ENCODE measurements around the gene MOGAT1. TPM values are rescaled to one million over a fixed set of nuclear protein-coding genes. Genes with fewer than 3 reads are reported as not detected.
"Not testable (repeated sequence)": the region's sequence is repeated elsewhere in the genome, so short reads cannot be mapped to it uniquely, and the experiment has no call there.

The MOGAT1 gene
- total and polyA plus RNA-seq, 3 donors from 2014 or later = not detected

GRCh38 chr2:222713002-222713401 lies 41.5 kb downstream of the MOGAT1 start:
- no peak for DNase-seq
- H3K9me3 ChIP-seq = no peaks in the 10 kb centered on the region
- TF ChIP-seq POLR2A (IDR thresholded peaks at IDR 0.05) (no peak), CTCF (IDR thresholded peaks at IDR 0.05) (no peak)
- 76 to 83% methylated on average over 3 of the region's 3 CpGs for WGBS, 2 donors
- H3K36me3 ChIP-seq (ENCODE audit: low read depth, missing control alignments) = no peaks in the 10 kb centered on the region
- no peak overlapping the region for H3K27ac ChIP-seq
- H3K4me3 ChIP-seq = no peak overlapping the region
- intact Hi-C loops (cut with DNase I; ENCODE audit: low total_unique reads) = no loop called here
- no peaks in the 10 kb centered on the region for H3K4me1 ChIP-seq
- H3K27me3 ChIP-seq = no peaks in the 10 kb centered on the region

GRCh38 chr2:222714361-222715241 lies 43.1 kb downstream of the MOGAT1 start:
- Histone ChIP-seq H3K4me3 (no peak overlapping the region), H3K27me3 (no peaks in the 10 kb centered on the region), H3K36me3 (ENCODE audit: low read depth, missing control alignments) (no peaks in the 10 kb centered on the region), H3K4me1 (no peaks in the 10 kb centered on the region), H3K27ac (peak overlapping the region; percentile 23 to 67), H3K9me3 (no peaks in the 10 kb centered on the region)
- intact Hi-C loops (cut with DNase I; ENCODE audit: low total_unique reads) = no loop called here
- 48 to 55% methylated on average over 7 of the region's 7 CpGs for WGBS, 2 donors
- TF ChIP-seq POLR2A (IDR thresholded peaks at IDR 0.05) = no peak
- TF ChIP-seq CTCF (IDR thresholded peaks at IDR 0.05) = no peak
- peak; percentile 31 for DNase-seq

- intact Hi-C loops (cut with DNase I; ENCODE audit: low total_unique reads) = no loop called here
- DNase-seq = no peak
- WGBS, 2 donors = 66 to 70% methylated on average over 9 of the region's 9 CpGs
Observed at GRCh38 chr2:222715742-222716141, 44.3 kb downstream of the MOGAT1 start.

GRCh38 chr2:222719787-222720186 lies 48.3 kb downstream of the MOGAT1 start:
- intact Hi-C loops (cut with DNase I; ENCODE audit: low total_unique reads); H3K27me3 ChIP-seq; H3K4me1 ChIP-seq; DNase-seq; H3K27ac ChIP-seq; H3K36me3 ChIP-seq (ENCODE audit: low read depth, missing control alignments); H3K9me3 ChIP-seq; H3K4me3 ChIP-seq: not testable (repeated sequence)
- 91 to 100% methylated on average over 1 of the region's 1 CpG for WGBS, 2 donors

More at GRCh38 chr2:222715742-222716141, 44.3 kb downstream of the MOGAT1 start:
- H3K4me3 ChIP-seq = no peak overlapping the region
- no peaks in the 10 kb centered on the region for H3K9me3 ChIP-seq
- no peaks in the 10 kb centered on the region for H3K4me1 ChIP-seq
- no peaks in the 10 kb centered on the region for H3K36me3 ChIP-seq (ENCODE audit: low read depth, missing control alignments)
- H3K27me3 ChIP-seq = no peaks in the 10 kb centered on the region
- H3K27ac ChIP-seq = no peak overlapping the region
- TF ChIP-seq CTCF (IDR thresholded peaks at IDR 0.05) (no peak), POLR2A (IDR thresholded peaks at IDR 0.05) (no peak)

GRCh38 chr2:222721597-222721996 lies 50.1 kb downstream of the MOGAT1 start:
- intact Hi-C loops (cut with DNase I; ENCODE audit: low total_unique reads) = not testable (repeated sequence)
- 95 to 97% methylated on average over 2 of the region's 2 CpGs for WGBS, 2 donors

More at GRCh38 chr2:222721597-222721996, 50.1 kb downstream of the MOGAT1 start:
- not testable (repeated sequence) for H3K9me3 ChIP-seq; H3K36me3 ChIP-seq (ENCODE audit: low read depth, missing control alignments); H3K27me3 ChIP-seq; H3K4me3 ChIP-seq; H3K27ac ChIP-seq; DNase-seq; H3K4me1 ChIP-seq
